Muscle of back (tissue), 11 donors: Measurements from ENCODE around the gene LAPTM5. TPM values are rescaled to one million over a fixed set of nuclear protein-coding genes. Genes with fewer than 3 reads are reported as not detected.

Experiments
- DNase-seq, 3 donors: peaks; one replicate each; pipeline versions ENCODE4 v3.0.0 to v3.0.0-alpha.2; 2013
- polyA plus RNA-seq, 10 donors: library from polyadenylated mRNA; unstranded; fragments of 120-200 nt; gene quantifications; one replicate each; pipeline ENCODE4 v1.2.1, GENCODE V29; 2013; ENCODE audit not compliant: insufficient read length in 10 of 10

The LAPTM5 gene
- polyA plus RNA-seq, 10 donors = 15.8 to 44.1 (median 21.2) TPM

GRCh38 chr1:30758121-30758688 is 631 bp upstream of the LAPTM5 start:
- no peak for DNase-seq

DNA sequence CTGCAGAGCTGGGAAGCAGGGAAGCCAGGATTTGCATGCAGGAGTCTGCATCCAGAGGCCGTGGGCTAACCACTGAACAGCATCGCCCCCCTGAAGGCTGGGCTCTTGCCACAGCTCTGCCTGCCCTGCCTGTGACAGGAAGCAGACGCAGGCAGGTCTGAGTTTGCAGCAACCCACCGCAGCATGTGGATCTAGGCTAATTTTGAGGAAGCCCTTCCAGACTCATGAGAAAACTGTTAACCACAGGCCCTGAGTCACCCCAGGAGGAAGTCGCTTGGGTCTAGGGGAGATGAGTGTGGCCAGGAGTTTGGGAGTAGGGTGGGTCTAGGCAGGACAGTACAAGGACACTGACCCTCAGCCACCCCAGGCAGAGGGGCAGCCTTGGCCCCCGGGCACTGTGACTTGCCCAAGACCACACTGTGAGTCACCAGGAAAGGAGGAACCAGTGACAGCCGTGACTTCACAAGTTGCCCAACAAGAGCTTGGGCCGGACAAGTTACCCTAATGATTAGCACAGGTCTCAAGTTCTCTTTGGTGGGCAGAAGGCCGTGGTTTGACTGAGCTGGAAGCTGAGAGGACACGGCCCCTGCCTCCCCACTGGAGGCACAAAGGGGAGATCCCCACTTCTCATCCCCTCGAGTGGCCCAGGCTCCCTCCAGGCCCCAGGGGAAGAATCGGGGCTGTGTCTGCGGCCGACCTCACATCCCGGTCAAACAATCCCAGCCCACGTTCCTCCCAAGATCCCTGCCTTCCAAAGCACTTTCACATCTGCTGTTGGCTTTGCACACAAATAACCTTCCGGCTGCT is 826 bp downstream of the LAPTM5 start:
- DNase-seq = peak; percentile 72 to 84 (median 76)

DNA sequence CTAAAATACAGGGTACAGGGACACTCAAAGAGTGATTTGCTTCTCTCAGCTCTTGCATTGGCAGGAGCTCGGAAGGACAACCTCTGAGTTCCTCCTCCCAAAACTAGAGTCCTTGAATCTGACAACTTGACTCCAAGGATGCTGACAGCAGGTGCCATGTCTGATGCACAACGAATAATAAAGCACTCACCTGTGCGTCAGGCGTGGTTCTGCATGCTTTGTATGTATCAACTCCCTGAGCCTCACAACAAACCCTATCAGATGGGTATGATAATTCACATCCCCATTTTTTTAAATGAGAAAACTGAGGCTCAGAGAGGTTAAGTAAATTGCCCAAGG is 1.4 kb downstream of the LAPTM5 start:
- no peak for DNase-seq

DNA sequence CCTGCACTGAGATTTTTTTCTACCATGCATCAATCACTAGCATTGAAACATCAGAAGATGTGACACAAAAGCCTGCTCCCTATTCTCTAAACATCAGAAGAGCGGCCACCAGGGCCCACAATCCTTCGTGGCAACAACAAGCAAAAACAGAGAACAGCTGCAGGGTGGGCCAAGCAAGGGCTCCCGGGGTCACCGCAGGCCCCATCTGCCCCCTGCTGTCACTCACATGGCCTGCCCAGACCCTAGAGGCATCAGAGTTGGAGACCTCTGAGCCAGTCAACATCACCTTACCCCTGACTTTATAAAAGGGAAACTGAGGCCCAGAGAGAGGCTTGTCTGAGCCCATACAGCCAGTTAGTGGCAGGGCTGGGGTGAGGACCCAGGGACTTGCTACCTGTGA is 1.8 kb downstream of the LAPTM5 start:
- DNase-seq = no peak

DNA sequence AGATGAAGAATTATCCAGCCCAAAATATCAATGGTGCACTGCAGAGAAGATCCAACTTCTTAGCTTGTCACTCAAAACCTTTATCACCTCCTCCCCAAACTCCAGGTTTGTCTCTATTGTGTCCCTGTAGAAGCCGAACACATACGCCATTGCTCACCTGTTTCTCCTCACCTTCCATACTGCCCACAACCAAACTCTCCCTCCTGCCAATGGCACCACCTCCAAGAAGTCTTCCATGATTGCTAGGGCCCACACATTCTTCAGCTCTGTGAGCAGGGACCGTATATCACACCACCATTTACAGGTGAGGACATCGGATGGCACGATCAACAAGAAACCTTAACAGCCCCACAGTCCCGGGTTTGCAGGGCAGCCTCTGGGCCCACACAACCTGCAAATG is 2.2 kb downstream of the LAPTM5 start:
- DNase-seq = no peak

DNA sequence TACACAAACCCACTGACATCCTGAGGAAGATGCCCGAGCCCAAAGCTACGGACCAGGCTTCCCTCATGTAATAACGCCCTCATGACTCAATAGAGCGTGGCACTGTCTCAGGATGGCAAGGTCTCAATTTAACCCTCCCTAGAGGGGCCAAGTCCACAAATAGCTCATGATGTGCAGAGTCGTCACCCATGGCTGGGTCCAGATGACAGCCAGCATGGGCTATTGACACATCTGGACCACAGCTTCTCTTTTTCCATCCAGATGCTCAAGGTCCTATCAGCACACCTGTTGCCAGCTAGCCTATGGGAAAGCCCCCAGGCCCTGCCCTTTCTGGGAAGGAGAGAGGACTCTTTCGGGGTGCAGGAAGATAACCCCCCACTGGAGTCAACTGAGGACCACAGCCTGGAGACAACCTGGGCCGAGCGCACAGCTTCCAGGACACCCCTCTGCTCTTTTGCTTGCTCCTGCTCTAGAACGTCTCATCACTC is 2.8 kb downstream of the LAPTM5 start:
- DNase-seq = no peak

DNA sequence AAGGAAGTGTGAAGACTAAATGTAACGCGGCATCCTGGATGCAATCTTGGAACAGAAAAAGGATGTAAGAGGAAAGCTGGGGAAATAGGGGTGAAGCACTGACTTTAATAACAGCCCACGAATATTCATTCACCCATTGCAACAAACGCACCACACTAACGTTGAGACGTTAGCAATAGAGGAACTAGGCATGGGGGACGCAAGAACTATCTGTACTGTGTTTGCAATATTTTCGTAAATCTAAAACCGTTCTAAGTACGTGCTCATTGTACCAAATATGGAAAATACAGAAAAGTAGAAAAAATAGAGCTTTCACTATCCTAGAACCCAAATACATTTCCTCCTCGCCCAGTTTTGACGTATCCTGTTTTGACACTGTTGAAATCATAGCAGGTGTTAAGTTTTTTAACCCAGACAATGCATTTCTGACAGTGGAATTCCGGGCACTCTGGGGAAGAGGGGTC is 3.9 kb downstream of the LAPTM5 start:
- no peak for DNase-seq

GRCh38 chr1:30753118-30753517 is 4.5 kb downstream of the LAPTM5 start:
- DNase-seq = no peak

DNA sequence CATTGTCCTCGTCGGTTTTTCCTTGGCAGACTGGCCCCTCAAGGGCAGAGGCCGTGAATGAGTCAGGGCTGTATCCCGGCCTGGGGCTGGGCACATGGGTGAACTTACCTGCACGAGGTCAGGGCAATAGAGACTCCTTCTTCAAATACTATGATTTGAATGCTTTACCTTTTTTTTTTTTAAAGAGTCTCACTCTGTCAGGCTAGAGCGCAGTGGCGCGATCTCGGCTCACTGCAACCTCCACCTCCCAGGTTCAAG is 5.0 kb downstream of the LAPTM5 start:
- DNase-seq = no peak

- DNase-seq = no peak
These were observed 5.5 kb downstream of the LAPTM5 start for GRCh38 chr1:30751830-30752650.

DNA sequence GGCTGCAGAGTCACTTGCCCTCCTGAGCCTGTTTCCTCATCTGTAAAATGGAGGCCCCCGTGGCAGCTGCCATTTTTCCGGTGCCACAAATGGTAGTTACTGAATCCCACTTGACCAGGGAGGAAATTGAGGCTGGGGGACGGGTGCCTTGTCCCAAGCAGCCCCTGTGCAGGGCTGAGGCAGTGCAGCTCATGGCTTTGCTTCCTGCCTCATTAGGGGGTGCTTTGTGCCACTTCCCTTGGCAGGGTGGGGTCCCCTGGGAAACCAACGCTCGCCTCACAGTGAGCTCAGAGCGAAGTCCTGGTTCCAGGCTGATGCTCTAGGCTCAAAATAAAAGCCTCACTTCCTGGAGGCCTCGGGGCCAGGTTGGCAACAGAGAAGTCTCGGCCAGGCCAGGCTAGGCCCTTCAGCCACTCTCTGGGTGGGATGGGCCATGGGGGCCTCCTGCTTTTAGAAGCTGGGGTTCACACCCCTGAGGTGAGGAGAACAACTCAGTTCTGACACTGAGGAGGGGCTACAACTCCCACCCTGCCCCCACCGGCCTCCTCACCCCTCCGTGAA is 6.8 kb downstream of the LAPTM5 start:
- no peak for DNase-seq

- no peak for DNase-seq
These were observed 7.6 kb downstream of the LAPTM5 start for GRCh38 chr1:30749691-30750583.

DNA sequence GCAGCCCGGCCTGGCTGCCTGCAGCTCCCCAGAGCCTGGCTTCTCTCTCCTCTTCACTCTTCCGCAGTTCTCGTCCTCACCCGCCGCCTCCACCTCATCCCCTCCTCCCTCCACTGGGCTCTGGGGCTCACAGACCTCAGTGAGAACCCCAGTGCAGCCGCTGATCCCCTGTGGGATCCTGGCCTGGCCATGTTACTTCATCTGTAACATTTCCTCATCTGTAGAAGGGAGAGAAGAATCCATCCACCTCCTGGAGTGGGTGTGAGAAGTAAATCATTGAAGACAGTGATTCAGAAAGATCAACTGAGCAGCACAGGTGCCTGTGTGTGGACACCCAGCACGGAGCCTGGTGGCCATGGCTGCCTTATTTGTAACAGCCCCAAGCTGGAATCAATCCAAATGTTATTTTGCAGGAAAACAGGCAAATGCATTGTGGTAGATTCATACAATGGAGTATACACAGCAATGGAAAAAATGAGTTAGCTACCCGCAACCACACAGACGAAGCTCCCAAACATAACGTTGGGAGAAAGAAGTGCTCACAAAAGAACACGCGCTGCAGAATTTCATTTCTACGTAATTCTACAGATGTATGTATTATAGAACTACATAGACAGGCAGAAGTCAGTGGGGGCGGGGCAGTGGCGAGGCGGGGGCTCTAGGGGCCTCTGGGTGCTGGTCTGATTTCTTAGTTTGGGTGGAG is 8.7 kb downstream of the LAPTM5 start:
- DNase-seq = peak in 1 of 3 donors; percentile 66

- DNase-seq = no peak
These were observed 9.4 kb downstream of the LAPTM5 start for GRCh38 chr1:30748098-30748698.

DNA sequence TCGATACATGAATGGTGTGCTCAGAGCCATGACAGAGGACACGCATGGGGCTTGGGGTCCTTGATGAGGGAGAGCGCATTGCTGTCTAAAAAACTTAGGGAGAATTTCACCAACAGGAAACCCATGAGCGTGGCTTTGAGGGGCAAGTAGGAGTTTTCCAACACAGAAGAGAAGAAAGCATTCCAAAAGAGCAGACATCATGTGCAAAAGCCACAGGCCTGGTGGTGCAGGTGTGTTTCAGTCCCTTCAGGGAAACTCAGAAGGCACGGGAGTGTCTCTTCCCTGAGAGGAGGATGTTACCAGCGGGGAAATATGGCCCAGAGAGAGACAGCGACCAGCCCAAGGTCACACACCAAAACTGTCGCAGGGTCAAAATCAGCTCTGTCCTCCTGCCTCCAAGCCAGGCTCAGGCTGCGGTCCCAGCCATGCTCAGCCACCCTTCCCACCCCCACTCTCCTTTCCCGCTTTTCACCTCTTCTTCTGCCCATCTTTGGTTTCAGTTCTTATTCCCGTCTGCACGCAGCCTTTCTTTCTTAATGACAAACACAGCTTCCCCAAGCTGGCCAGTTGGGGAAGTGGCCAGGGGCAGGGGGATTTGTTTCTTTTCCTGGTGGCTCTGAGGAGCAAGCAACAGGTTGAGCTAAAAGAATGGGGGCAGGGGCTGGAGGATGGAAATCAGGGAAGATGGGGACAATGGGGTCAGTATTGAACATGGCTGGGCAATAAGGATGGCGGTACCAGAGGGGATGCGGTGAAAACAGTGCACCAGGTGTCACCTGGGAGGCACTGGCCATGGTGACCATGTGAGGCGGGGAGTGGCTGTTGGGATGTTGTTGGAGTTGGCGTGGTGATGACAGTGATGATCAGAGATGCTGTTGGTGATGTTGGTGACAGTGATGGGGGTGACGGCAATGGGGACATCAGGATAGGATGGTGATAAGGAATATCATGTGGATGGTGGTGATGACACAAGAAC is 10.3 kb downstream of the LAPTM5 start:
- DNase-seq = no peak

GRCh38 chr1:30746212-30747032 is 11.2 kb downstream of the LAPTM5 start:
- DNase-seq = no peak

DNA sequence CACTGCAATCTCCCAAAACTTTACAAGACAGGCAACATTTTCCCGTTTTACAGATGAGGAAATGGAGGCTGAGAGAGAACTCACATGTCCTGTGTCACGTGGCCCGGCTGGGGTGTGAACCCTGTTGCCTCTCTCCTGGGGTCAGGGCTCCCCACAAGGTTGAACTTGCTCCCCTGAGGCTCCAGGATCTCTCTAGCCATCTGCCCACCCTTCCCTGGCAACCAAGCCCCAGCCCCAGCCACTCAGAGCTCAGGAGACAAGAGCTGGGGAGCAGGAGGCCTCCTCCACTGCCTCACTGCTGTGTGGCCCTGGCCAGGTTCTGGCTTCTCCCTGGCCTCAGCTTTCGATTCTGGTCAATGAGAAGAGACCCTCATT is 11.8 kb downstream of the LAPTM5 start:
- no peak for DNase-seq

DNA sequence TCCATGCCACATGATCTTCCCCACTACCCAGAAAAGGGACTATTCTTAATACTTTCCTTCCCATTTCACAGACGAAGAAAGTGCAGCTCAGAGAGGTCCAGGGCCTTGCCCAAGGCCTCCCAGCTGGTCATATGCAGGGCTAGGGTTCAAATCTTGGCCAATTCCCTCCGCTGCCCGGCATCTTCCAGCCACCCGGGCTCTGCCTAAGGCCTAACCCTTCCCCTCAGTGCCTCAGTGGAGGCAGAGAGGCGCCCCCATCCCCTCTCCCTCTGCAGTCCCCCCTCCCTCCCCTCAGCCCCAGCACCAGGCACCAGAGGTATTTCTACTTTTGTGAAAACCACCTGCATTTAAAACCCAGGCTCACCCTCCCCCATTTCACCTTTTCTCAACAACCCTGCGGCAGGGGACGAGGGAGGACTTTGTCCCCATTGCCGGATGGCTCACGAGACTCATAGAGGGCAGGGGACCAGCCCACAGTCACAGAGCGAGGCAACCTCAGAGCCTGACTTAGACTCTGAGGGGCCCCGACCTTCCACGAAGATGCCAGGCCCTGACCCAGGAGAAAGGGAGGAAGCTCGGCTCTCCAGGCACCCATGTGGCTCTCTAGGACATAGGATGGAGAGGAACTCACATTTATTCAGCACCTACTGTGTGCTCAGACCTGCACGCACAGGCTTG is 12.3 kb downstream of the LAPTM5 start:
- no peak for DNase-seq
